ENCODE results near the gene PPP1R3D. TPM values are rescaled to one million over a fixed set of nuclear protein-coding genes. Genes with fewer than 3 reads are reported as not detected.

The PPP1R3D gene
- total RNA-seq, 2 donors from 2014 or later = 4.8 to 4.9 TPM

GRCh38 chr20:59935457-59936185, 4.5 kb downstream of the PPP1R3D start:
- H3K36me3 Mint-ChIP-seq = peaks cover 11 to 14% of the 10 kb centered on the region in 2 donors
- ATAC-seq (no peak), DNase-seq (ENCODE audit: low spot score in 2 of 2) (no peak)
- H3K9me3 Mint-ChIP-seq = no peaks in the 10 kb centered on the region
- no peak overlapping the region for H3K27ac Mint-ChIP-seq

GRCh38 chr20:59933849-59934585, 6.1 kb downstream of the PPP1R3D start:
- Mint-ChIP-seq H3K36me3 (peaks cover 9 to 11% of the 10 kb centered on the region in 2 donors), H3K9me3 (no peaks in the 10 kb centered on the region), H3K27ac (no peak overlapping the region)
- peak; percentile 87 to 95 for ATAC-seq
- peak; percentile 81 to 86 for DNase-seq (ENCODE audit: low spot score in 2 of 2)

GRCh38 chr20:59933296-59933848, 6.7 kb downstream of the PPP1R3D start, which contains the start of gene SYCP2:
Gene SYCP2, minus strand, starts transcription at chr20:59933637. Its CDS starts 11,224 bp downstream, at chr20:59922413.
- Mint-ChIP-seq H3K9me3 (no peaks in the 10 kb centered on the region), H3K27ac (no peak within 1 kb of the TSS), H3K36me3 (peaks cover 3 to 5% of the 10 kb centered on the region in 2 donors)
- DNase-seq (ENCODE audit: low spot score in 2 of 2) = peak in 1 of 2 donors; percentile 58
- ATAC-seq = peak; percentile 65 to 66

GRCh38 chr20:59932616-59933295, 7.3 kb downstream of the PPP1R3D start:
- Mint-ChIP-seq H3K36me3 (no peaks in the 10 kb centered on the region), H3K27ac (no peak overlapping the region)
- no peak for DNase-seq (ENCODE audit: low spot score in 2 of 2)

GRCh38 chr20:59931511-59932312, 8.4 kb downstream of the PPP1R3D start:
- no peaks in the 10 kb centered on the region for H3K36me3 Mint-ChIP-seq
- ATAC-seq = peak in 1 of 2 donors; percentile 64
- no peak overlapping the region for H3K27ac Mint-ChIP-seq
- DNase-seq (ENCODE audit: low spot score in 2 of 2) = no peak
- no peaks in the 10 kb centered on the region for H3K9me3 Mint-ChIP-seq

More at GRCh38 chr20:59932616-59933295, 7.3 kb downstream of the PPP1R3D start:
- no peaks in the 10 kb centered on the region for H3K9me3 Mint-ChIP-seq
- ATAC-seq = no peak

- ATAC-seq = no peak
- Mint-ChIP-seq H3K36me3 (no peaks in the 10 kb centered on the region), H3K9me3 (no peaks in the 10 kb centered on the region), H3K27ac (no peak overlapping the region)
- no peak for DNase-seq (ENCODE audit: low spot score in 2 of 2)
Measured at GRCh38 chr20:59925899-59926298, 14.2 kb downstream of the PPP1R3D start.

- H3K9me3 Mint-ChIP-seq = no peaks in the 10 kb centered on the region
Measured at GRCh38 chr20:59925359-59925758, 14.7 kb downstream of the PPP1R3D start.

GRCh38 chr20:59923514-59923913, 16.6 kb downstream of the PPP1R3D start:
- ATAC-seq (no peak), DNase-seq (ENCODE audit: low spot score in 2 of 2) (no peak)
- Mint-ChIP-seq H3K27ac (no peak overlapping the region), H3K9me3 (no peaks in the 10 kb centered on the region), H3K36me3 (no peaks in the 10 kb centered on the region)

More at GRCh38 chr20:59925359-59925758, 14.7 kb downstream of the PPP1R3D start:
- DNase-seq (ENCODE audit: low spot score in 2 of 2) (no peak), ATAC-seq (no peak)
- Mint-ChIP-seq H3K27ac (no peak overlapping the region), H3K36me3 (no peaks in the 10 kb centered on the region)

- Mint-ChIP-seq H3K36me3 (no peaks in the 10 kb centered on the region), H3K9me3 (no peaks in the 10 kb centered on the region), H3K27ac (no peak overlapping the region)
- DNase-seq (ENCODE audit: low spot score in 2 of 2) (no peak), ATAC-seq (no peak)
Measured at GRCh38 chr20:59920944-59921343, 19.2 kb downstream of the PPP1R3D start.

GRCh38 chr20:59912609-59913008, 27.5 kb downstream of the PPP1R3D start:
- ATAC-seq (peak in 1 of 2 donors; percentile 37), DNase-seq (ENCODE audit: low spot score in 2 of 2) (no peak)
- Mint-ChIP-seq H3K36me3 (no peaks in the 10 kb centered on the region), H3K9me3 (no peaks in the 10 kb centered on the region), H3K27ac (no peak overlapping the region)

- Mint-ChIP-seq H3K27ac (no peak overlapping the region), H3K36me3 (no peaks in the 10 kb centered on the region), H3K9me3 (no peaks in the 10 kb centered on the region)
- ATAC-seq = no peak
- DNase-seq (ENCODE audit: low spot score in 2 of 2) = no peak
Measured at GRCh38 chr20:59911041-59911440, 29.1 kb downstream of the PPP1R3D start.

GRCh38 chr20:59908855-59909254, 31.2 kb downstream of the PPP1R3D start:
- Mint-ChIP-seq H3K9me3 (no peaks in the 10 kb centered on the region), H3K27ac (no peak overlapping the region), H3K36me3 (no peaks in the 10 kb centered on the region)
- no peak for ATAC-seq
- no peak for DNase-seq (ENCODE audit: low spot score in 2 of 2)

GRCh38 chr20:59903621-59904020, 36.5 kb downstream of the PPP1R3D start:
- DNase-seq (ENCODE audit: low spot score in 2 of 2) (no peak), ATAC-seq (no peak)
- no peaks in the 10 kb centered on the region for H3K36me3 Mint-ChIP-seq
- H3K27ac Mint-ChIP-seq = peak overlapping the region in 1 of 2 donors; percentile 2
- no peaks in the 10 kb centered on the region for H3K9me3 Mint-ChIP-seq

- DNase-seq (ENCODE audit: low spot score in 2 of 2) (no peak), ATAC-seq (no peak)
- no peak overlapping the region for H3K27ac Mint-ChIP-seq
- H3K36me3 Mint-ChIP-seq = no peaks in the 10 kb centered on the region
- H3K9me3 Mint-ChIP-seq = no peaks in the 10 kb centered on the region
Measured at GRCh38 chr20:59902470-59902869, 37.6 kb downstream of the PPP1R3D start.

GRCh38 chr20:59895908-59896307, 44.2 kb downstream of the PPP1R3D start:
- Mint-ChIP-seq H3K36me3 (no peaks in the 10 kb centered on the region), H3K9me3 (no peaks in the 10 kb centered on the region), H3K27ac (no peak overlapping the region)
- ATAC-seq (no peak), DNase-seq (ENCODE audit: low spot score in 2 of 2) (no peak)

- no peak for DNase-seq (ENCODE audit: low spot score in 2 of 2)
- H3K36me3 Mint-ChIP-seq = no peaks in the 10 kb centered on the region
- no peak for ATAC-seq
- no peaks in the 10 kb centered on the region for H3K9me3 Mint-ChIP-seq
- no peak overlapping the region for H3K27ac Mint-ChIP-seq
Measured at GRCh38 chr20:59891581-59891980, 48.5 kb downstream of the PPP1R3D start.

Measured in activated naive CD4-positive, alpha-beta T cell treated with anti-CD3 and anti-CD28 coated beads, Interleukin-2, amount 50 U/mL, for 72 hours (primary cell).